Uterus (tissue), 2 donors: ENCODE measurements around the gene KLK14.

ENCODE experiments used
- POLR2A ChIP-seq, 2 donors: fragments of 450-650 bp; IDR thresholded peaks; one replicate each; pipeline ENCODE4 v1.6.1; 2016; ENCODE audit warnings: antibody characterized with exemption in 2 of 2, mild to moderate bottlenecking in 1 of 2, moderate library complexity in 1 of 2
- TF ChIP-seq, protein P1 (sequence below), 4 experiments: fragments of 200-600 bp in 2 of 4; fragments of 450-650 bp in 2 of 4; sonication (generic) in 2 of 4; IDR thresholded peaks; one replicate each; pipeline ENCODE4 v1.5.1; 2016 to 2019; ENCODE audit warnings: antibody characterized with exemption in 4 of 4, mild to moderate bottlenecking in 2 of 4, moderate library complexity in 1 of 4

DNA sequence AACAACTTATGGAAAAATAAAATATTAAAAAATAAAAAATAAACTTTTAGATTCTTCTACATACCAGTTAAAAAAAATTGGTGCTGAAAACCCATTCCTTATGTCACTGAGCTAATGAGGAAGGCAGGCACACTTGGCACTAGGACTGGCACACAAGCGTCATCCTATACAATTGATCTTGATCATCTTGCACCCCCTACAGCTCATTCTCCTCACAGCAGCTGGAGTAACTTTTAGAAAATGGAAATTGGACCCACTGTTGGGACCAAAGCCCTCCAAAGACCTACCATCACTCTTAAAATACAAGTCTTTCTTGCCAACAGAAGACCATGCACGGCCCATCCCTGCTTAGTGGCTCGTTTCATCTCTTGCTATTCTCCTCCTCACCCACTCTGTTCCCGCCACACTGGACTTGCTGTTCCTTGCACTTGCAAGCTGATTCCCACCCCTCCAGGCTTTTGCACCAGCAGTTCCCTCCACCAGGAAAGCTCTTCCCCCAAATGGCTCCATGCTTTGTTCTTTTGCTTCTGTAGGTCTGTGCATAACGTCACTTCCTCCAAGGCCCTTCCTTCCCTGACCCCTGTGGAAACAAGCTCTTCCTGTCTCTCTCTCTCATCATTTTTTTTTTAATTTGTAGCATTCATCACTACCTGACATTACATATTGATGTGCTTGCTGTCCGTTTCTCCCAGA is 13.9 kb upstream of the KLK14 start:
- TF ChIP-seq POLR2A (IDR thresholded peaks at IDR 0.05) = no peak
- TF ChIP-seq, protein P1, sequence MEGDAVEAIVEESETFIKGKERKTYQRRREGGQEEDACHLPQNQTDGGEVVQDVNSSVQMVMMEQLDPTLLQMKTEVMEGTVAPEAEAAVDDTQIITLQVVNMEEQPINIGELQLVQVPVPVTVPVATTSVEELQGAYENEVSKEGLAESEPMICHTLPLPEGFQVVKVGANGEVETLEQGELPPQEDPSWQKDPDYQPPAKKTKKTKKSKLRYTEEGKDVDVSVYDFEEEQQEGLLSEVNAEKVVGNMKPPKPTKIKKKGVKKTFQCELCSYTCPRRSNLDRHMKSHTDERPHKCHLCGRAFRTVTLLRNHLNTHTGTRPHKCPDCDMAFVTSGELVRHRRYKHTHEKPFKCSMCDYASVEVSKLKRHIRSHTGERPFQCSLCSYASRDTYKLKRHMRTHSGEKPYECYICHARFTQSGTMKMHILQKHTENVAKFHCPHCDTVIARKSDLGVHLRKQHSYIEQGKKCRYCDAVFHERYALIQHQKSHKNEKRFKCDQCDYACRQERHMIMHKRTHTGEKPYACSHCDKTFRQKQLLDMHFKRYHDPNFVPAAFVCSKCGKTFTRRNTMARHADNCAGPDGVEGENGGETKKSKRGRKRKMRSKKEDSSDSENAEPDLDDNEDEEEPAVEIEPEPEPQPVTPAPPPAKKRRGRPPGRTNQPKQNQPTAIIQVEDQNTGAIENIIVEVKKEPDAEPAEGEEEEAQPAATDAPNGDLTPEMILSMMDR (IDR thresholded peaks at IDR 0.05) = peak in 1 of 4 experiments; percentile 4
